Nephron (organoid): ENCODE measurements around the gene ERLEC1.
A peak's percentile ranks its signal among the peaks of the same experiment; 100 is the strongest.

Source experiments
- H3K27ac Mint-ChIP-seq, 3 experiments: 2 replicates each; pipeline ENCODE4 v1.8.0; 2020; ENCODE audit warnings: mixed read lengths in 3 of 3, mild to moderate bottlenecking in 2 of 3, moderate library complexity in 1 of 3
- H3K27me3 Mint-ChIP-seq: 2 replicates; pipeline ENCODE4 v1.8.0; 2021; ENCODE audit warnings: low read depth, mild to moderate bottlenecking, moderate library complexity, mixed read lengths
- H3K36me3 Mint-ChIP-seq: 2 replicates; pipeline ENCODE4 v1.8.0; 2020; ENCODE audit warnings: low read depth, mixed read lengths
- H3K4me1 Mint-ChIP-seq: 2 replicates; pipeline ENCODE4 v1.8.0; 2020; ENCODE audit warnings: mixed read lengths
- H3K4me3 Mint-ChIP-seq, 3 experiments: 2 replicates each; pipeline ENCODE4 v1.8.0; 2020; ENCODE audit warnings: mild to moderate bottlenecking in 3 of 3, mixed read lengths in 3 of 3, moderate library complexity in 2 of 3
- H3K9me3 Mint-ChIP-seq: 2 replicates; pipeline ENCODE4 v1.8.0; 2020; ENCODE audit warnings: mixed read lengths
- TF ChIP-seq, protein P1 (sequence below), 3 experiments: fragments of 200-600 bp; sonication (generic); IDR thresholded peaks; one replicate each; pipeline ENCODE4 v1.5.0; 2021; ENCODE audit warnings: antibody characterized with exemption in 3 of 3; ENCODE audit not compliant: unreplicated experiment in 3 of 3

ERLEC1 gene

DNA sequence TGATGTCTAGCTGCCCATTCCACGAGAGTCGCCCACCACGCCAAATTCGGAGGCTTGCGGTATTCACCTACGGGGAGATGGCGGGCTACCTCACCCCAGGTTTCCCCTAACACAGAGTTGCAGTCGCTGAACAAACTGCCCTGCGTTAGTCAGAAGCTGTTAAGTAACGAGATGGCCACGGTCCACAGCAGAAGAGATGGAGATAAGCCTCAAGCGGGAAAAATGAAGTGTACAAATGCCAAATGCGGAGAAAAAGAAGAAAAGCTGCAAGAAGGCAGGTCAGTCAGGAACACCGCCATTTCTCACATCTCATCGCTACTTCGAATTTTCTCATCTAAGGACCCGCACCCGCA lies 516 bp upstream of the ERLEC1 start:
- Mint-ChIP-seq H3K36me3 (peaks cover 7% of the 10 kb centered on the region), H3K27ac (peak overlapping the region; percentile 92 to 97 (median 95)), H3K9me3 (no peaks in the 10 kb centered on the region), H3K4me1 (peaks cover 31% of the 10 kb centered on the region), H3K27me3 (no peaks in the 10 kb centered on the region), H3K4me3 (peak overlapping the region; percentile 95 to 98 (median 95))
- TF ChIP-seq, protein P1, sequence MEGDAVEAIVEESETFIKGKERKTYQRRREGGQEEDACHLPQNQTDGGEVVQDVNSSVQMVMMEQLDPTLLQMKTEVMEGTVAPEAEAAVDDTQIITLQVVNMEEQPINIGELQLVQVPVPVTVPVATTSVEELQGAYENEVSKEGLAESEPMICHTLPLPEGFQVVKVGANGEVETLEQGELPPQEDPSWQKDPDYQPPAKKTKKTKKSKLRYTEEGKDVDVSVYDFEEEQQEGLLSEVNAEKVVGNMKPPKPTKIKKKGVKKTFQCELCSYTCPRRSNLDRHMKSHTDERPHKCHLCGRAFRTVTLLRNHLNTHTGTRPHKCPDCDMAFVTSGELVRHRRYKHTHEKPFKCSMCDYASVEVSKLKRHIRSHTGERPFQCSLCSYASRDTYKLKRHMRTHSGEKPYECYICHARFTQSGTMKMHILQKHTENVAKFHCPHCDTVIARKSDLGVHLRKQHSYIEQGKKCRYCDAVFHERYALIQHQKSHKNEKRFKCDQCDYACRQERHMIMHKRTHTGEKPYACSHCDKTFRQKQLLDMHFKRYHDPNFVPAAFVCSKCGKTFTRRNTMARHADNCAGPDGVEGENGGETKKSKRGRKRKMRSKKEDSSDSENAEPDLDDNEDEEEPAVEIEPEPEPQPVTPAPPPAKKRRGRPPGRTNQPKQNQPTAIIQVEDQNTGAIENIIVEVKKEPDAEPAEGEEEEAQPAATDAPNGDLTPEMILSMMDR (IDR thresholded peaks at IDR 0.05; ENCODE audit: unreplicated experiment in 3 of 3), result no peak

DNA sequence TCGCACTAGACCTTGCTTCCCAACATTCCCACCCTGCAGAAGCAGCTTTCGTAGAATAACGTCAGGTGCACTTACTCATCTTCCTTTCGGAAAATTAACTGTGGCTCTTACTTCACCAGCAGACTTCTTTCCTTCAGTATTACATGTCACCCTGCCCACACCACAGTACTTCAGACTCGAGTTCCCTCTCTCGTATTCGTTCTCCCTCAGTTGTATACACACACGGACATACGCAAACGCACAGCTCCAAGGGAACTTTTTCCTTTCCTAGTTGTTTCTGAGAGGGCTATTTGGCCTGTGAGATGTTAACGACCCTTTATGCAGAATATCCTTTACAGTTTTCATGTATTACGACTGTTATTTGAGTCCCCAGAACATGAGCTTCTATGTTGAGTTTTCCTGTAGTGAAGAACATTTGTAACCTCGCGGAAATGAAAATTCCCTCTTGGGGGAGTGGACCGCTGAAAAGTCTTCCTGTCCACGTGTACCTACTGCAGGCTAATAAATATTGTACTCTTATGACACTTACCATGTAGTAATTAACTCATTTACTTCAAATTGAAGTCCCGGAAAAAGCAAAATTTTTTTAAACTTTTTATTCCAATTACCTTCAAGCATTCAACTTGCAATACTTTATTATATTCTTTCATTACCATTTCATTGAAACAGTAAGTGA lies 908 bp downstream of the ERLEC1 start:
- Mint-ChIP-seq H3K4me3 (peak overlapping the region; percentile 95 to 98 (median 95)), H3K27me3 (no peaks in the 10 kb centered on the region), H3K27ac (peak overlapping the region; percentile 92 to 97 (median 95)), H3K36me3 (no peaks in the 10 kb centered on the region), H3K4me1 (peaks cover 31% of the 10 kb centered on the region), H3K9me3 (no peaks in the 10 kb centered on the region)
- TF ChIP-seq, protein P1 (IDR thresholded peaks at IDR 0.05; ENCODE audit: unreplicated experiment in 3 of 3), result no peak

DNA sequence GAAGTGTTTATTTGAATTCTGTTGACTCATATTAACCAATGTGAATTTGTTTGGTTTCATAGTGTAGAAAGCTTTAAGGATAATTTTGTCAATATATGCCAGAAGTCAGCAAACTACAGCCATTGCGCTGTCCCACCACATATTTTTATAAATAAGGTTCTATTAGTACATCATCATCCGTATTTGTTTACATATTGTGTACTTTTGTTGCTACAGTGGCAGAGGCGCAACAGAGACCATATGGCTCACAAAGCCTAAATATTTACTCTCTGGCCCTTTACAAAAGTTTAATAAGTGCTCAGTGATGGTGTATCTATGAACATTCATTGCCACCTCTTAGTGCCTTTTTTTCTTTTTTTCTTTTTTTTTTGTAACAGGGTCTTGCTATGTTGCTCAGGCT lies 6.4 kb downstream of the ERLEC1 start:
- TF ChIP-seq, protein P1 (IDR thresholded peaks at IDR 0.05; ENCODE audit: unreplicated experiment in 3 of 3), result no peak
- Mint-ChIP-seq H3K27me3 (no peaks in the 10 kb centered on the region), H3K4me1 (peaks cover 12% of the 10 kb centered on the region), H3K4me3 (no peak overlapping the region), H3K9me3 (no peaks in the 10 kb centered on the region), H3K36me3 (peaks cover 19% of the 10 kb centered on the region), H3K27ac (no peak overlapping the region)

DNA sequence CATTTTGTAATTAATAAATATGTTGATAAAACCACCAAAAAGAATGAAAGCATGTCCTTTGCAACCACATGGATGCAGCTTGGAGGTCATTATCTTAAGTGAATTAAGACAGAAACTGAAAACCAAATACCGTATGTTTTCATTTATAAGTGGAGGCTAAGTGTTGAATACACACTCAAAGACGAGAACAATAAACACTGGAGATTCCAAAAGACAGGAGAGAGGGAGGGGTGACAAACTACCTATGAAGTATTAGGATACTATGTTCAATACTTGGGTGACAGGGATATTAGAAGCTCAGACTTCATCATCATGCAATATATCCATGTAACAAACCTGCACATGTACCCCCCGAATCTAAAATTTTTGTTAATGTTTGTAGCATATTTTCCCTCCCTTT lies 7.0 kb downstream of the ERLEC1 start:
- Mint-ChIP-seq H3K27ac (no peak overlapping the region), H3K4me3 (no peak overlapping the region), H3K36me3 (peaks cover 19% of the 10 kb centered on the region), H3K9me3 (no peaks in the 10 kb centered on the region), H3K4me1 (peaks cover 7% of the 10 kb centered on the region), H3K27me3 (no peaks in the 10 kb centered on the region)
- TF ChIP-seq, protein P1 (IDR thresholded peaks at IDR 0.05; ENCODE audit: unreplicated experiment in 3 of 3), result no peak

DNA sequence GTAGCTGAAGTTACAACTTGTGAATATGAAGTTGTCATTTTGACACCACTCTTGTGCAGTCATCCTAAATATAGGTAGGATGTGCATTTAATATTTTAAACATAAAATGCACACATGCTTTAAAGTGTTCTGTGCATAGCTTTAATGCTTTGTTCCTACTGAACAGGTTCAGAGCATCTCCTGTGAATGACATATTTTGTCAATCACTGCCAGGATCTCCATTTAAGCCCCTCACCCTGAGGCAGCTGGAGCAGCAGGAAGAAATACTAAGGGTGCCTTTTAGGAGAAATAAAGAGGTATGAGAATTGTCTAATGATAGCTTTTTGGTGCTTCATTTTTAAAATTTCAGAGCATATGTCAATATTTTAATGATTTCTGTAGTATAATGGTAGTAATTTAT lies 14.7 kb downstream of the ERLEC1 start:
- Mint-ChIP-seq H3K9me3 (no peaks in the 10 kb centered on the region), H3K36me3 (peaks cover 34% of the 10 kb centered on the region), H3K4me3 (no peak overlapping the region), H3K4me1 (peaks cover 11% of the 10 kb centered on the region), H3K27me3 (no peaks in the 10 kb centered on the region), H3K27ac (no peak overlapping the region)
- TF ChIP-seq, protein P1 (IDR thresholded peaks at IDR 0.05; ENCODE audit: unreplicated experiment in 3 of 3), result no peak

DNA sequence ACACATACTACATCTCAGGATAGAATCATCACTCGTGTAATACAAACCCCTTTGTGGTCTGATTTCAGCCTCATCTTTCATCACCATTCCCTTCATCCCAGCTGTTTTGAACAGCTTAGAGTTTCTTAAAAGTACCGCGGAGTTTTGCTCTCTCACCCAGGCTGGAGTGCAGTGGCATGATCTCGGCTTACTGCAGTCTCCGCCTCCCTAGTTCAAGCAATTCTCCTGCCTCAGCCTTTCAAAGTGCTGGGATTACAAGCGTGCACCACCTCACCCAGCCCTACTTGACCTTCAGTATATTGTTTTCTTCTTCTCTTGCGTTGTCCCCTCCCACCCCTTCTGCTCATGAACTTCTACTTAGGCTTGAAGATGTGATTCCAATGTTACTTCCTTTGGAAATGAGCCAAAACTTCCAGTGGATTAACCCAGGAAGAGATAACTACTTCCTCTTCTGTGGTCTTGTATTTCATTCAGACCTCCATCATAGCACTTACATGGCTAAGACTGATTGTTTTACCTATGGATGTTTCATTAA lies 15.8 kb downstream of the ERLEC1 start:
- Mint-ChIP-seq H3K27me3 (no peaks in the 10 kb centered on the region), H3K36me3 (peaks cover 39% of the 10 kb centered on the region), H3K9me3 (no peaks in the 10 kb centered on the region), H3K4me1 (peaks cover 11% of the 10 kb centered on the region), H3K27ac (peak overlapping the region in 1 of 3 experiments; percentile 11), H3K4me3 (no peak overlapping the region)
- TF ChIP-seq, protein P1 (IDR thresholded peaks at IDR 0.05; ENCODE audit: unreplicated experiment in 3 of 3), result no peak
